ENCODE measurements around the gene STARD8.
"Not testable (repeated sequence)": the region's sequence is repeated elsewhere in the genome, so short reads cannot be mapped to it uniquely, and the experiment has no call there.

STARD8 gene

GRCh38 chrX:68717663-68718442 is 70.4 kb downstream of the STARD8 start:
- DNase-seq (ENCODE audit: low read depth, low spot score) = no peak

- DNase-seq (ENCODE audit: low read depth, low spot score) = no peak
Observed at GRCh38 chrX:68718443-68718820, 71.0 kb downstream of the STARD8 start.

GRCh38 chrX:68719181-68719903 is 71.9 kb downstream of the STARD8 start:
- no peak for DNase-seq (ENCODE audit: low read depth, low spot score)

- no peak for DNase-seq (ENCODE audit: low read depth, low spot score)
Observed at GRCh38 chrX:68719904-68720614, 72.6 kb downstream of the STARD8 start.

GRCh38 chrX:68720851-68721250 is 73.4 kb downstream of the STARD8 start:
- no peak for DNase-seq (ENCODE audit: low read depth, low spot score)

- no peak for DNase-seq (ENCODE audit: low read depth, low spot score)
Observed at GRCh38 chrX:68721546-68721945, 74.1 kb downstream of the STARD8 start.

GRCh38 chrX:68721991-68722860 is 74.8 kb downstream of the STARD8 start:
- DNase-seq (ENCODE audit: low read depth, low spot score) = no peak

- DNase-seq (ENCODE audit: low read depth, low spot score) = no peak
Observed at GRCh38 chrX:68723491-68724155, 76.2 kb downstream of the STARD8 start.

- no peak for DNase-seq (ENCODE audit: low read depth, low spot score)
Observed at GRCh38 chrX:68724531-68725020, 77.1 kb downstream of the STARD8 start.

GRCh38 chrX:68725756-68726365 is 78.4 kb downstream of the STARD8 start:
- DNase-seq (ENCODE audit: low read depth, low spot score) = no peak

GRCh38 chrX:68726366-68726765 is 78.9 kb downstream of the STARD8 start:
- no peak for DNase-seq (ENCODE audit: low read depth, low spot score)

GRCh38 chrX:68727696-68728095 is 80.2 kb downstream of the STARD8 start:
- DNase-seq (ENCODE audit: low read depth, low spot score) = no peak

- no peak for DNase-seq (ENCODE audit: low read depth, low spot score)
Observed at GRCh38 chrX:68728186-68728585, 80.7 kb downstream of the STARD8 start.

GRCh38 chrX:68731254-68731653 is 83.8 kb downstream of the STARD8 start:
- DNase-seq (ENCODE audit: low read depth, low spot score) = no peak

GRCh38 chrX:68732906-68733493 is 85.5 kb downstream of the STARD8 start:
- no peak for DNase-seq (ENCODE audit: low read depth, low spot score)

GRCh38 chrX:68735266-68735665 is 87.8 kb downstream of the STARD8 start:
- no peak for DNase-seq (ENCODE audit: low read depth, low spot score)

- not testable (repeated sequence) for DNase-seq (ENCODE audit: low read depth, low spot score)
Observed at GRCh38 chrX:68741864-68742263, 94.4 kb downstream of the STARD8 start.

- no peak for DNase-seq (ENCODE audit: low read depth, low spot score)
Observed at GRCh38 chrX:68743754-68744153, 96.3 kb downstream of the STARD8 start.

- no peak for DNase-seq (ENCODE audit: low read depth, low spot score)
Observed at GRCh38 chrX:68746988-68747387, 99.5 kb downstream of the STARD8 start.

- DNase-seq (ENCODE audit: low read depth, low spot score) = no peak
Observed at GRCh38 chrX:68748030-68748429, 100.6 kb downstream of the STARD8 start.

All from brain pericyte (primary cell).